Inflammatory macrophage treated with lipopolysaccharide for 1 hour (primary cell): ENCODE measurements around the gene CXorf38.
A peak's percentile ranks its signal among the peaks of the same experiment; 100 is the strongest.

Experiments
- DNase-seq, 2 donors: peaks; one replicate each; pipeline ENCODE4 v3.0.0-alpha.2; 2020 to 2022

Gene CXorf38, protein sequence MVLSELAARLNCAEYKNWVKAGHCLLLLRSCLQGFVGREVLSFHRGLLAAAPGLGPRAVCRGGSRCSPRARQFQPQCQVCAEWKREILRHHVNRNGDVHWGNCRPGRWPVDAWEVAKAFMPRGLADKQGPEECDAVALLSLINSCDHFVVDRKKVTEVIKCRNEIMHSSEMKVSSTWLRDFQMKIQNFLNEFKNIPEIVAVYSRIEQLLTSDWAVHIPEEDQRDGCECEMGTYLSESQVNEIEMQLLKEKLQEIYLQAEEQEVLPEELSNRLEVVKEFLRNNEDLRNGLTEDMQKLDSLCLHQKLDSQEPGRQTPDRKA

DNA sequence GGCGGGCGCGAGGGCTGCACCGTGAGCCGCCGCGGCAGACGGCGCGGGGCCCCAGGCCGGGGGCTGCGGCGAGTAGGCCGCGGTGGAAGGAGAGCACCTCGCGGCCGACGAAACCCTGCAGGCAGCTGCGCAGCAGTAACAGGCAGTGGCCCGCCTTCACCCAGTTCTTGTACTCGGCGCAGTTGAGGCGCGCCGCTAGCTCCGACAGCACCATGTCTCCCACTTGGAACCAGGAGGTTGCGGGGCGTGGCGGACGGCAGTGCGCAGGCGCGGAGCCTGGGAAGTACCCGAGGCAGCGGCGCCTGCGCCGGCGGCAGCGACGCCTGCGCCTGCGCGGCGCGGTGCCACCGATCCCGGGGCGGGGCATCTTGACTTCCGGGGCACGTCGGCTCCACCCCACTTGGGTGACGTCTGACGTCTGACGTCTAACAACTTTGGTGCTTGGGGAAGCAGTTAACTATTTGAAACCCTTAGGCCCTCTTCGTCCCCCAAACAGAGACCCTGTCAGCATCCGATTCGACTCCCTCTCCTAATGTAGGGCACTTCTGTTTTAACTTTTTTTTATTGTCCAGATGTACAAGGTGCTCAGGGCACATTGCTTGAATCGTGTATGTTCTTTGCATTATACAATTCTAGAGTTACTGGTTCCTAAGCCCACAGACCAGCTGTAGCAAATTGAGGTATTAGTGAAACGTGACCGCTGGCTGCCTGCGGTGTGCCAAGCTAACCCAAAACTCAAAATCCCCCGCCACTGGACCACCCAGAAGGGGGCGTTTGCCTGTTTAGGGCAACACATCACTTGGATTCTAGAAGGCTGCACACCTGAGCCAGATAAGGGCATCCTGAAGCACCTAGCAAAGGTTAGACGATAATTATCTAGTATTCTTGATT lies at the start of gene CXorf38:
CXorf38 (minus strand) TSS at position 255 of the 891 bp plus-strand sequence; CDS start at position 214, 41 bp downstream.
- DNase-seq = peak; percentile 80 to 89

DNA sequence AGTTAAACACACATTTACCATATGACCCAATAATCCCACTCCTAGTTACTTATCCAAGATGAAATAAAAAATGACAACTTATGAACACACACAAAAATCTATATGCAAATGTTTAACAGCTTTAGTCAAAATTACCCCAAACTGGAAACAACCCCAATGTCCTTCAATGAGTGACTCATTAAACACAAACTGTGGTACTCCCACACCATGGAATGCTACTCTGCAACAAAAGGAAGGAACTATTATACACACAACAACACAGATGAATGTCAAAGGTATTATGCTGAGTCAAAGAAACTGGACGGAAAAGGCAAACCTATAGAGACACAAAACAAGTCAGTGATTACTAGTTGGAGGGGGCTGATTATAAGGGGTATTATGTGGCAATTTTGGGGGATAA lies 47.4 kb upstream of the CXorf38 start:
- peak in 1 of 2 donors; percentile 55 for DNase-seq

DNA sequence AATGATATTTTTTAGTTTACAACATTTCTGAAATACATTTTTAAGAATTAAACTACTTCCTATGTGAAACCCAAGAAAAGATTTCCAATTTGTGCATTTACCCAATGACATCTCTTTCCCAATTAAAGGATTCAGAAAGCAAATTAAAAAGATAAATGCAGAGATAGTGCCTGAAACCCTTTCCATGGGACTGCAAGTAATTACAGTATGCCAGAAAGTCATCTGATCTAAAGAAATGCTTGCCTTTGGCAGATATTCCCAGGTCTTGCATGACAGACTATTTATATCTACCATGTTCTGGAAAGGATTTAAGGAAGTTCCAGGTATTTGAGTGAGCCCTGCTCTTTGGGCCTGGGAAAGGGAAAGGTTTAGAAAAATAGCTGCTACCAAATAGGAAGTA lies 41.6 kb upstream of the CXorf38 start:
- DNase-seq = no peak

DNA sequence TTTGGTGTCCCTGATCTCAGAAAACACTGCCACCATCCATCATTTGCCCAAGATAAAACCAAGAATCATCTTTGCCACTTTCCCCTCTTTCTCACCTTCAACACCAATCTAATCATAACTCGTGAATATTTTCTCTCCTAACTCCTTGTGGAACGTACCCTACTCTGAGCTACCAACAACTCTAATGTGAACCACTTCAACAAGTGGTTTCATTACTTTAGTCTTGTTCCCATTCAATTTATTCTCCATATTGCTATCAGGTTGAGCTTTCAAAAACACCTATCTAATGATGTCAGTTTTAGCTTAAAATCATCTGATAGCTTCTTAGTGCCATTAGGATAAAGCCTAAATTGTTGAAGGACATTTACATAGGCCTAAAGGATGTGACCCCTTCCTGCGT lies 39.8 kb upstream of the CXorf38 start:
- DNase-seq = no peak

DNA sequence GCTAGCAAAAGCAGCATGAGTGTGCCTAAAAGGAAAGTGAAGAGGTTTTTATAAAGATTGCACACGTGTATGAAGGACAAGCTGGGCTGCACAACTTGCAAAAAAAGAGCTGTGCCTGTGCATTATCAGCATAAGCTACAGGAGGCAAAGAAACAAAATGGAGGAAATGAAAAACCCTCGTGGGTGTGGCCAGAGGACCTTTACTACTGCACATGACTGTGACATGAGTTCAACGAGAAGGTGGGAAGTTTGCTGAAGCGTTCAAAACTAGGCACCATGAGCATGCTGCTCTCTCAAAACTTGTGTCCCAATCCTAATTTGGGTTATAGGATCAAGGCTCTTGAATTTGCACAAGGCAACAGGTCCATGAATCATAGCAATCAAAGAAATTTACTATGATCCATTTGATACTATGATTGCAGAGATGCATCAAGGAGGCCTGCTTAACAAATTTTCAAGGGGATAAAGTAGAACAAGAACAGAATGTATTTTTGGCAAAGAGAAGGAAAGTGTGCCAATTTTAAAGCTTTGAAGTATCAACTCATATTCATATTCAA lies 38.1 kb upstream of the CXorf38 start:
- DNase-seq = peak; percentile 11 to 19

DNA sequence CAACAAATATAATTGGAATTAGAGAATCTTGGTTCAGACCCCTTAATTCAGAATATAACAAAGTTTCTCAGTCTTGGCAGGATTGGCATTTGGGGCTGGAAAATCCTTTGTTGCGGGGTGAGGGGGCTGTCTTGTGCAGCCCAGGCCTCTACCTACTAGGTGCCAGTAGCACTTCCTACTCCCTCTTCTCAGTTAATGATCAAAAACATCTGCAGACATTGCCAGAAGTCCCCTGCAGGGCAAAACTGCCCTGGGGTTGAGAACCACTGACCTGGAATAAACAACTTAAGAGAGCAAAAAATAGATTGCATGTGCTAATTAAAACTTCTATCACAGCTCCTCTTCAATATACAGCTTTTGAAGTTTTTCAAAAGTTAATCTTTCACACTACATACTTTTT lies 36.7 kb upstream of the CXorf38 start:
- no peak for DNase-seq

DNA sequence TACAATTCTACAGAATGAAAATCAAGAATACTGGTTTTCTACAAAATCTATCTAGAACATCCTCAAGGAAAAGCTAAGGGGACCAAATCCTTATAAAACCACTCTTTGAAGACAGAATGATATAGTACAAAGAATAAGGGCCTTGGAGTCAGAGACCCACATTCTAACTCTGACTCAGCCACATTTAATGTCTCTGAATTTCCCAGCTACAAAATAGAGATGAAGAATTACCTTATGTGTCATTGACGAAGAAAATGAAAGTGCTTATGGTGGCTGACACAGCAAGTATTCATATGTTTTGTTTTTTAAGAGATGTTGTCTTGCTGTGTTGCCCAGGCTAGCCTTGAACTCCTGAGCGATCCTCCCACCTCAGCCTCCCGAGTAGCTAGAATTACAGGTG lies 35.9 kb upstream of the CXorf38 start:
- no peak for DNase-seq

DNA sequence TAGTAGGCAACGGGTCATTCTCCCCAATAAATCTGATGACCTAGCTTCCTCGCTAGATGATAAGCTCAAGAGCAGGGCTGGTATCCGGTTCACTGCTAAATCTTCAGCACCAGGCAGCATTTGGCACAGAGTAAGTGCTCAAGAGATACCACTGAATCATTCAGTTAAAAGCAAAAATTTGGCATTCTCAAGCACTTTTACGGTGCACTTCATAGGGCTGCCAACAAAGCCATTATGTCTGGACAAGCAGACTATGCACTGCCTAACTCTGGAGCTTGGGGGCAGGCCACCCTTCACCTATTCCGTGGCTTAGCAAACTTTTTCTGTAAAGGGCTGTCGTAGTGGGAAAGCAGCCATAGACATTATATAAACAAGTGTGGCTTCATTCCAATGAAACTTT lies 23.8 kb upstream of the CXorf38 start:
- no peak for DNase-seq

DNA sequence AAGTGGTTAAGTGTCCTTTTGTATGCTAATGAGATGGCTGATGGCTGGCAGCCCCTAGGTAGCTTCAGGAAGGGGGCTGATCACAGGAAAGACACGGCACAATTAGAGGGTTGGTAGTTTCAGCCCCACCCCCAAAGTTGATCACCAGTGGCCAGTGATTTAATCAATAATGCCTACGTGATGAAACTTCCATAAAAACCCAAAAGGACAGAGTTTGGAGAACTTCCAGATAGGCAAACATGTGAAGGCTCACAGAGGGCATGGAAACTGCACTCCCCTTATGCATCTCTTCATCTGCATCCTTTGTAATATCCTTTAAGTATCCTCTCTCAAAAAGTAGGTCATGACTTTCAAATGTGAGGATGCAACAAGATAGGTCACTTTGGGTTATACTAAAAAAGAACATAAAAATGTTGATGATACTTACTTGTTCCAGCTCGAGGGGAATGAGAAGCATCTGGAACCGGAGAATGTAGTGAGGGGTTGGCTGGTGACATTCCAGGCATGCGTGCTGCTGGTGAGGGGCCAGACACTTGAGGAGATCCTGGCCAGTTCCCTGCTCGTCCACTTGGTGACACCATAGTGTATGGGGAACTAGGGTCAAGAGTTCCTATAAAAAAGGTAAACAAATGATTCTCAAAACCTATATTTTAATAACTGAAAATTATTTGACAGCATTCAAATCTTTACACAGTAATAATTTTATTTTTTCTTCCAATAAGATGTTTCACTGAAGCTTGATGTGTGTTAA lies 16.7 kb upstream of the CXorf38 start:
- no peak for DNase-seq

DNA sequence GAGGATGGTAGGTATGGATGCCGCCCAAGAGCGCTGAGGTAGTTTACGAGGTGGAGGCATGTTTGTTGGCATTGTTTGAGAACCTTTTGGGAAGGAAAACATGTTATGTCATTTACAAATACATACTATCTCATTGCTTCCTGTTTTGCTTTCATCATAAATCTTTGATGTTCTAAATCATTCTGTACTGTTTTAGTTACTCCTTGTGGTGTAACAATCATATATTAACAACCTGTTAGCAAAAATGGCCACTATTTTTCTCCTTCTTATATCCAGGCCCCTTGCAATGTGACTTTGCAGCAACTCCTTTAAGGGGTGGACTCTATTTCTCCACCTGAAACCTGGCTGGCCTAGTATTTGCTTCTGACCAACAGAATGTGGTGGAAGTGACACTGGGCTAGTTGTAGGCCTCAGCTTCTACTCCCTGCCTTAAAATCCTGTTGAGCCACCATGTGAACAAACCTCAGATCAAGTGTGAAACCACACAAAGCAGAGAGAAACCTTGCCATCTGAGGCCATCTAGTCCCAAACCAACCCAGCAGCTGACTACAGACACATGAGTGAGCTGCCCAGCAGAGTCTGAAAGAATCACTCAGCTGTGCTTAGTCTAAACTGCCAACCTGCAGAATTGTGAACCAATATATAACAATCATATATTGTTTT lies 15.8 kb upstream of the CXorf38 start:
- DNase-seq = no peak

DNA sequence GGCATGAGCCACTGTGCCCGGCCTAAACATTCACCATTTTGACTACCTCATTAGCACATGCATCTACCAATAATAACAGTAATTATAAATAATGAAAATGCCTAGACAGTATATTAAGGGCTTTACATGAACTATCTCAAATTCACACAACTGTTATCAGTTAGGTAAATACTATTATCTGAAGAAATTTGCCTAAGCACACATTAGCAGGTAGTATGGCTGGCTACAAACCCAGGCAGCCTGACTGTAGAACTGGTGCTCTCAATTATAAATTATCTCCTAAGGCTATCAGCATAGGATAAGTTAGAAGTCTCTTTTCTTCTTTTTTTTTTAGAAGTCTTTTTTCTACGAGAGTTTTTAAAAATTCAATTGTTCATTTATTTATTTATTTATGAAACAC lies 14.1 kb upstream of the CXorf38 start:
- DNase-seq = no peak

DNA sequence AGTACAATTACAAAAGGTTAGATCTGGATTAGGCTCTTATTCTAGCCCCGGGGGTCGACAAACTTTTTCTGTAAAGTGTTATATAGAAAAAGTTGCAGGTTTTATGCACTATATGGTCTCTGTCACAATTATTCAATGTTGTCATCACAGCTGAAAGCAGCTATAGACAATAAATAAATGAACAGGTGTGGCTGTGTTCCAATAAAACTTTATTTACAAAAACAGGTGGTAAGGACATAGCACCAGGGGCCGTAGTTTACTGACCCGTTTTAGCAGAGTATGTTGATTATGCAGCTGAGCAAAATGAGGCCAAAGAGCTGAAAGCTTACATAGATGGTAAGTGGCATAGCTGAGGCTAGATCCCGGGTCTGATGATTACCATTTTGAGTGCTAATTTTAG lies 13.0 kb upstream of the CXorf38 start:
- no peak for DNase-seq

DNA sequence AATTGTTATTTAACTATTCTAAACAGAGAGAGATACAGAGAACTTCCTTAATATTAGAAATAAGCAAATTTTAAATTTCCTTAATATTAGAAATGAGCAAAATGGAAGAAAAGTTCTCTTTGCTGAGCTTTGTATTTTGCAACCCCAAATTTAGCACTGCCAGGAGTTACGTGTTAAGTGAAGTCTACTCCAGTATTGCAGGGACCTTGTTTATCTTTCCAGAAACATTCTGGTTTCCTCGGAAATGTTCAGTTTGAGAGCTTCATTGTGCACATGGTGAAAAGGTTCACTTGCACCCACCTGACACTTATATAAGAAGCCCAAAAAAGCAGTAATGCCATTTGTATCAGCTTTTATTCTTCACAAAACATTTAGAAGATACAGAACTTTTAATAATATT lies 6.2 kb upstream of the CXorf38 start:
- no peak for DNase-seq

DNA sequence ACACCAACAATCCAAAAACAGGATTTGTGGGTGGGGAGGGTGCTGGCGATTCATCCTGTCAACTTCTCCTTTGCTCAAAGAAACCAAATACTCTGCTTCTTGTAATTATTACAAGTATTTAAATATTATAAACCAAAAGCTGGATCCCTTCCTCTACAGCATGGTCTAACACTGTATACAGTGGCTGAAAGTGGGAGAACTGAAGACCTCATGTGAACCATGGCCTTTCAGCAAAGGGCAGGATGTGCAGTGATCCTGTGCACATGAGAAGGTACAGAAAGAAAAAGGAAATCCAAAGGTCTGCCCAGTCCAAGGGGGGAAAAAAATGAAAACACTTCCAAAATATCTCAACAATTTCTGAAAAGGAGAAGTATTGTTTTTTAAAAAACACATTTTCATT lies 5.3 kb upstream of the CXorf38 start:
- DNase-seq = no peak

DNA sequence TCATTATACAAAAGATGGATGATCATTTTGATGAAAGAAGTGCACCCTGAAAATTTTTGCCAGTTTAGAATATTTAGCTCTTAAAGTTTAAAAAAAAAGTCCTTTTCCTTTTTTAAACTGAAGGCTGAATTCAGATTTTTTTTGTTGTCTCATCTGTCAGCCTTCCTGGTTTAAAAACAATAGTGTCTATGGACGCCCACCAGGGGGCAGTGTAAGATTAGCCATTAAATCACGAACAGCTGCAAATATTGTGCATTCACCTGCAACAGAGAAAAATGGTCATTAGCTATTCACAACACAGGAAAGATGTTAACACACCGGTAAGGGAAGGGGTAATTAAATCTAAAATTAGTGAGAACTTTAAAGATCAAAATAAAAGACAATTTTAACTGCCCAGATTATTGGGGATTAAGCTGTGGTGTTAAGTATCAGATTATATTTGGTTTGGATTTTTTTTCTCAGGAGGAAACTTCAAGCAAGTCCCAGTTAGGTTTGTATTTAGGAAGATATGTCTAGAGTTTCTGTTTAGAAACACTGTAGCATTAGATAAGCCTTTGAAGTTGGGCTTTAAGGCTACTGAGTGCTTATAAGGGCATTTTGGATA lies 4.4 kb upstream of the CXorf38 start:
- DNase-seq = peak; percentile 22 to 66

DNA sequence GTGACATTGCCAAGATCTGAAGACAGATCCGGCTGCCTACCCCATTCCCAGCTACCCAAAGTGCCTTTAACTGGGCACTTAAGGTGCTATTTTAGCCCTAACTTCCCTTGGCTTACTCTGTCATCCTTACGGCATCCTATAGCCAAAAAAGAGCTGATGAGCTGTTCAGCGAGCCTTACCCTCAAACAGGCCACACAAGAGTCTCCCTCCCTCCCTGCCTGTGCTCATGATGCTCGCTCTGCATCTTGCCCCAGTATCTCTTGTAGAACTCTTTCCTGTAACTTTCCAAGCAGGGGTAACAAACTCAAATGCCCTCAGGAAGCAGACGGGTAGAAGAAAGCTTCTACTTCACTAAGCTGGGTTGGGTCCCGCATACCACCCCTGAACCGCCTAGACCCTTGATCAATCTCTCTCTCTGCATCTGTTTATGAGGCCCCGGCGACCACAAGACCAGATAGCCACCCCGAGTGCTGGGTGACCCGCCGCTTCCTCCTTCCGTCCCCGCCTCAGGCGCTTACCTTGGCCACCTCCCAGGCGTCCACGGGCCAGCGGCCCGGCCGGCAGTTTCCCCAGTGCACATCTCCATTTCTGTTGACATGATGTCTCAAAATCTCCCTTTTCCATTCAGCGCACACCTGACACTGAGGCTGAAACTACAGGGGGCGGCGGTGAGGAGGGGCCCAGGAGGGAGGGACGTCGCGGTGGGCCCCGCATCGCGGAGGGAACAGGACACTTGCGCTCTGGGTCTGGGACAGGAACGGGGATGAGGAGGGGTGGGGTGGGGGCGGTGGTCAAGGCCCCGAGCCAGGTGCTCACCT lies 663 bp downstream of the CXorf38 start:
- DNase-seq = peak; percentile 11 to 16

DNA sequence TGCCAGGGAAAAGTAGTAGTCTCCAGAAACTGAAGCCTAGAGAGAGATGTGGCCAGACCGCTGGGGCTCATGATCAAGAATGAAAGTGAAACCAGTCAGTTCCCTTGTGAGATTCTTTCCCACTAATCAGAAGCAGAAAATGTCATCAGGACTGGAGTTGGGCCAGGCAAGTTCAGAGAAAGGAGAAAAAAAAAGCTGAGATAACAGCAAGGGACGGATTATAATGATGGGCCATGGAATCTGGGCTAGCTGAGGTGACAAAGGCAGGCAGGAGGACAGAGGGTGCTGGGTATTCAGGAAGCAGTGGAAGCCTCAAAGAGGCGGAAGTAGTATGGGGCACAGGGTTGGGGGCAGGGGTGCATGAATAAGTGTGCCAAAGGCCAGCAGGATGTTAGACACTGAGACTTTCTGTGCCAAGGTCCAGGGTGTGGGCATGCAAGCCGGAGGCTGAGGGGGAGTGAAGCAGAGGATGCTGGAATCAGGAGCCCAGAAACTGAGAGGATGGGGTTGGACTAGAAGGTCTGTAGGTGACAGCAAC lies 2.5 kb downstream of the CXorf38 start:
- DNase-seq = peak; percentile 62 to 66

DNA sequence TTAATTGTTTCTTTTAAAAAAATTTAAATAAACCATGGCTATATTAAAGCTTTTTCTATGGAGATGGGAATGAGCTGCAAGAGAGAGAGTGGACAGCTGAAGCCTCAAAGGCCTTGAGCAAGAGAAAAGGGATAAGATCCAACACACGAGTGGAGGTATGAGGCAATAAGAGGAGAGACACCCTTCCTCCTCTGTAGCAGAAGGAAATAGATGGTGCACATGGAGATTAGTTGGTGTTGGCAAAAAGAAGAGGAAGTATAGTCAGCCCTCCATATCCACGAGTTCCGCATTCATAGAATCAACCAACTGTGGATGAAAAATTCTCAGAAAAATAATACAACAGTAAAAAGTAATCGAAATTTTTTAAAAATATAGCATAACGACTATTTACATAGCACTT lies 3.2 kb downstream of the CXorf38 start:
- peak; percentile 59 to 80 for DNase-seq

DNA sequence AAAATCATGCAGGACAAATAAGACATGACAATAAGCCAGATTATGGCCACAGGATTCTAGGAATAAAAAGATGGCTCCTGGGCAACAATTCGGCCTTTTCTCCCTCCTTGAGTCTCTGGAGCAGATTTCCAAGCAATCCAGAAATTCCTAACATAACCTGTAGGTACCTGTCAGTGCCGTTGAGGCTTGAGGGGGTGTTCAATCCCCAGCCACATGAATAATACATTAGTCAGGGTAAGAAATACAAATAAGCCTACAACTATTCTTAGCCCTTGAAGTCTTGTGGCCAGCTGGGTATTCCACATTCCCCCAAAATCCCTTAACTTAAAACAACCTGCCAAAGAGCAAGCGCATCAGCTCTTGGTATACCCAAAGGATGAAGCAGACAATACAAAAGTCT lies 9.7 kb downstream of the CXorf38 start:
- DNase-seq = no peak

DNA sequence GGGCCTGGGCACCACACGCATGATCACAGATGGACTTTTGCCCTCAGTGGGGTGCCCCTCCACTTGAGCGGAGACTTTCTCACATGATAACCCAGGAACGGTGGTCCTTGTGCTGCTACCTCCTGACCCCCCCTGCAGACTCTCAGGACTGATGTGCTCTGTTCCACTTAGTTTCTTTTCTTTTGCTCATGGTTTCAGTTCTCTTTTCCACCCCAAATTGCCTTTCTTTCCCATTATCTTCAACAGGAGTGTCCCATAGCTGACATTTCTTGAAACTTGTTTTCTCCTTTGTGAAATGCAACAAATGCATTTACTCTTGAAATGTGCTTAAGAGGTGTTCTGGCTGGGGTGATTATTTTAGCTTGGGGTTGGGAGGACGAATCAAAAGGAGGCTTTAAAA lies 15.2 kb downstream of the CXorf38 start:
- DNase-seq = no peak

DNA sequence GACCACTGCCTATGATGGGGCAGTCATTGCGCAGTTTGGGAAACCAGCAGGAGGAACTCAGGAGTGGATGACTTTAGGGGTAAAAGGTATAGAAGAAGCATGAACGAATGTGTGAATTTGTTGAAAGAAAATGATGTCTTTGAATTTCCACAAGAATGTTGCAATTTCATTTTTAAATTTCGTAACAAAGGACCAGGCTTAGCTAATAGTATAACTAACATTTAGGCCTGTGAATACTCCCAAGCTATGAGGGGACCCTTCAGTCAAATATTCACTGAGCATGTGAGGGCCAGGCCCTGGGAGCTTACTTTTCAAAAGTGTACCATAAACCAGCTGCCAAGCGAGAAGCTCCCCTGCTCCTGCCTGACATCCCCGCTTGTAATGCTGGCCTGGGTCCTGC lies 18.9 kb downstream of the CXorf38 start:
- peak in 1 of 2 donors; percentile 28 for DNase-seq
